ENCODE results near the gene APLNR.
"Not testable (repeated sequence)": the region's sequence is repeated elsewhere in the genome, so short reads cannot be mapped to it uniquely, and the experiment has no call there.

DNA sequence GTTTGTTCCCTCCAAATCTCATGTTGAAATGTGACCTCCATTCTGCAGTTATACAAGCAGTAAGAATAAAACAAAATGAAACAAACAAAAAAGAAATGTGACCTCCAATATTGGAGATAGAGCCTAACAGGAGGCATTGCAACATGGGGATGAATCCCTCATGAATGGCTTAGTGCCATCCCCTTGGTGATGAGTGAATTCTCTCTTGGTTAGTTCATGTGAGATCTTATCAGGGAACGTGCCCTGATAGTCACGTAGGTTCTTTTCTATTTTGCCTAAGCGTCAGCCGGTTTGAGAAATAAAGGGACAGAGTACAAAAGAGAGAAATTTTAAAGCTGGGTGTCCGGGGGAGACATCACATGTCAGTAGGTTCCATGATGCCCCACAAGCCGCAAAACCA is 44.5 kb upstream of the APLNR start:
- TF ChIP-seq, protein P1, sequence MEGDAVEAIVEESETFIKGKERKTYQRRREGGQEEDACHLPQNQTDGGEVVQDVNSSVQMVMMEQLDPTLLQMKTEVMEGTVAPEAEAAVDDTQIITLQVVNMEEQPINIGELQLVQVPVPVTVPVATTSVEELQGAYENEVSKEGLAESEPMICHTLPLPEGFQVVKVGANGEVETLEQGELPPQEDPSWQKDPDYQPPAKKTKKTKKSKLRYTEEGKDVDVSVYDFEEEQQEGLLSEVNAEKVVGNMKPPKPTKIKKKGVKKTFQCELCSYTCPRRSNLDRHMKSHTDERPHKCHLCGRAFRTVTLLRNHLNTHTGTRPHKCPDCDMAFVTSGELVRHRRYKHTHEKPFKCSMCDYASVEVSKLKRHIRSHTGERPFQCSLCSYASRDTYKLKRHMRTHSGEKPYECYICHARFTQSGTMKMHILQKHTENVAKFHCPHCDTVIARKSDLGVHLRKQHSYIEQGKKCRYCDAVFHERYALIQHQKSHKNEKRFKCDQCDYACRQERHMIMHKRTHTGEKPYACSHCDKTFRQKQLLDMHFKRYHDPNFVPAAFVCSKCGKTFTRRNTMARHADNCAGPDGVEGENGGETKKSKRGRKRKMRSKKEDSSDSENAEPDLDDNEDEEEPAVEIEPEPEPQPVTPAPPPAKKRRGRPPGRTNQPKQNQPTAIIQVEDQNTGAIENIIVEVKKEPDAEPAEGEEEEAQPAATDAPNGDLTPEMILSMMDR (IDR thresholded peaks at IDR 0.05): not testable (repeated sequence)
- TF ChIP-seq, protein P2, sequence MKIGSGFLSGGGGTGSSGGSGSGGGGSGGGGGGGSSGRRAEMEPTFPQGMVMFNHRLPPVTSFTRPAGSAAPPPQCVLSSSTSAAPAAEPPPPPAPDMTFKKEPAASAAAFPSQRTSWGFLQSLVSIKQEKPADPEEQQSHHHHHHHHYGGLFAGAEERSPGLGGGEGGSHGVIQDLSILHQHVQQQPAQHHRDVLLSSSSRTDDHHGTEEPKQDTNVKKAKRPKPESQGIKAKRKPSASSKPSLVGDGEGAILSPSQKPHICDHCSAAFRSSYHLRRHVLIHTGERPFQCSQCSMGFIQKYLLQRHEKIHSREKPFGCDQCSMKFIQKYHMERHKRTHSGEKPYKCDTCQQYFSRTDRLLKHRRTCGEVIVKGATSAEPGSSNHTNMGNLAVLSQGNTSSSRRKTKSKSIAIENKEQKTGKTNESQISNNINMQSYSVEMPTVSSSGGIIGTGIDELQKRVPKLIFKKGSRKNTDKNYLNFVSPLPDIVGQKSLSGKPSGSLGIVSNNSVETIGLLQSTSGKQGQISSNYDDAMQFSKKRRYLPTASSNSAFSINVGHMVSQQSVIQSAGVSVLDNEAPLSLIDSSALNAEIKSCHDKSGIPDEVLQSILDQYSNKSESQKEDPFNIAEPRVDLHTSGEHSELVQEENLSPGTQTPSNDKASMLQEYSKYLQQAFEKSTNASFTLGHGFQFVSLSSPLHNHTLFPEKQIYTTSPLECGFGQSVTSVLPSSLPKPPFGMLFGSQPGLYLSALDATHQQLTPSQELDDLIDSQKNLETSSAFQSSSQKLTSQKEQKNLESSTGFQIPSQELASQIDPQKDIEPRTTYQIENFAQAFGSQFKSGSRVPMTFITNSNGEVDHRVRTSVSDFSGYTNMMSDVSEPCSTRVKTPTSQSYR (CRISPR knock-in tag; IDR thresholded peaks at IDR 0.05): not testable (repeated sequence)
- TF ChIP-seq, protein P3, sequence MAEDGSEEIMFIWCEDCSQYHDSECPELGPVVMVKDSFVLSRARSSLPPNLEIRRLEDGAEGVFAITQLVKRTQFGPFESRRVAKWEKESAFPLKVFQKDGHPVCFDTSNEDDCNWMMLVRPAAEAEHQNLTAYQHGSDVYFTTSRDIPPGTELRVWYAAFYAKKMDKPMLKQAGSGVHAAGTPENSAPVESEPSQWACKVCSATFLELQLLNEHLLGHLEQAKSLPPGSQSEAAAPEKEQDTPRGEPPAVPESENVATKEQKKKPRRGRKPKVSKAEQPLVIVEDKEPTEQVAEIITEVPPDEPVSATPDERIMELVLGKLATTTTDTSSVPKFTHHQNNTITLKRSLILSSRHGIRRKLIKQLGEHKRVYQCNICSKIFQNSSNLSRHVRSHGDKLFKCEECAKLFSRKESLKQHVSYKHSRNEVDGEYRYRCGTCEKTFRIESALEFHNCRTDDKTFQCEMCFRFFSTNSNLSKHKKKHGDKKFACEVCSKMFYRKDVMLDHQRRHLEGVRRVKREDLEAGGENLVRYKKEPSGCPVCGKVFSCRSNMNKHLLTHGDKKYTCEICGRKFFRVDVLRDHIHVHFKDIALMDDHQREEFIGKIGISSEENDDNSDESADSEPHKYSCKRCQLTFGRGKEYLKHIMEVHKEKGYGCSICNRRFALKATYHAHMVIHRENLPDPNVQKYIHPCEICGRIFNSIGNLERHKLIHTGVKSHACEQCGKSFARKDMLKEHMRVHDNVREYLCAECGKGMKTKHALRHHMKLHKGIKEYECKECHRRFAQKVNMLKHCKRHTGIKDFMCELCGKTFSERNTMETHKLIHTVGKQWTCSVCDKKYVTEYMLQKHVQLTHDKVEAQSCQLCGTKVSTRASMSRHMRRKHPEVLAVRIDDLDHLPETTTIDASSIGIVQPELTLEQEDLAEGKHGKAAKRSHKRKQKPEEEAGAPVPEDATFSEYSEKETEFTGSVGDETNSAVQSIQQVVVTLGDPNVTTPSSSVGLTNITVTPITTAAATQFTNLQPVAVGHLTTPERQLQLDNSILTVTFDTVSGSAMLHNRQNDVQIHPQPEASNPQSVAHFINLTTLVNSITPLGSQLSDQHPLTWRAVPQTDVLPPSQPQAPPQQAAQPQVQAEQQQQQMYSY (CRISPR knock-in tag; IDR thresholded peaks at IDR 0.05): not testable (repeated sequence)
- TF ChIP-seq, protein P4, sequence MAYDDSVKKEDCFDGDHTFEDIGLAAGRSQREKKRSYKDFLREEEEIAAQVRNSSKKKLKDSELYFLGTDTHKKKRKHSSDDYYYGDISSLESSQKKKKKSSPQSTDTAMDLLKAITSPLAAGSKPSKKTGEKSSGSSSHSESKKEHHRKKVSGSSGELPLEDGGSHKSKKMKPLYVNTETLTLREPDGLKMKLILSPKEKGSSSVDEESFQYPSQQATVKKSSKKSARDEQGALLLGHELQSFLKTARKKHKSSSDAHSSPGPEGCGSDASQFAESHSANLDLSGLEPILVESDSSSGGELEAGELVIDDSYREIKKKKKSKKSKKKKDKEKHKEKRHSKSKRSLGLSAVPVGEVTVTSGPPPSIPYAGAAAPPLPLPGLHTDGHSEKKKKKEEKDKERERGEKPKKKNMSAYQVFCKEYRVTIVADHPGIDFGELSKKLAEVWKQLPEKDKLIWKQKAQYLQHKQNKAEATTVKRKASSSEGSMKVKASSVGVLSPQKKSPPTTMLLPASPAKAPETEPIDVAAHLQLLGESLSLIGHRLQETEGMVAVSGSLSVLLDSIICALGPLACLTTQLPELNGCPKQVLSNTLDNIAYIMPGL (CRISPR knock-in tag; IDR thresholded peaks at IDR 0.05): not testable (repeated sequence)
- not testable (repeated sequence) for TF ChIP-seq NFYB (CRISPR knock-in tag; conservative IDR thresholded peaks at IDR 0.05; ENCODE audit: low read depth); ZBTB21 (CRISPR knock-in tag; IDR thresholded peaks at IDR 0.05; ENCODE audit: borderline replicate concordance); ZNF121 (CRISPR knock-in tag; IDR thresholded peaks at IDR 0.05); NR2C2 (CRISPR knock-in tag; IDR thresholded peaks at IDR 0.05); SMAD4 (CRISPR knock-in tag; IDR thresholded peaks at IDR 0.05); SMAD3 (CRISPR knock-in tag; IDR thresholded peaks at IDR 0.05; ENCODE audit: borderline replicate concordance); ZNF138 (CRISPR knock-in tag; conservative IDR thresholded peaks at IDR 0.05); TP53 (CRISPR knock-in tag; IDR thresholded peaks at IDR 0.05)
- TF ChIP-seq, protein P5, sequence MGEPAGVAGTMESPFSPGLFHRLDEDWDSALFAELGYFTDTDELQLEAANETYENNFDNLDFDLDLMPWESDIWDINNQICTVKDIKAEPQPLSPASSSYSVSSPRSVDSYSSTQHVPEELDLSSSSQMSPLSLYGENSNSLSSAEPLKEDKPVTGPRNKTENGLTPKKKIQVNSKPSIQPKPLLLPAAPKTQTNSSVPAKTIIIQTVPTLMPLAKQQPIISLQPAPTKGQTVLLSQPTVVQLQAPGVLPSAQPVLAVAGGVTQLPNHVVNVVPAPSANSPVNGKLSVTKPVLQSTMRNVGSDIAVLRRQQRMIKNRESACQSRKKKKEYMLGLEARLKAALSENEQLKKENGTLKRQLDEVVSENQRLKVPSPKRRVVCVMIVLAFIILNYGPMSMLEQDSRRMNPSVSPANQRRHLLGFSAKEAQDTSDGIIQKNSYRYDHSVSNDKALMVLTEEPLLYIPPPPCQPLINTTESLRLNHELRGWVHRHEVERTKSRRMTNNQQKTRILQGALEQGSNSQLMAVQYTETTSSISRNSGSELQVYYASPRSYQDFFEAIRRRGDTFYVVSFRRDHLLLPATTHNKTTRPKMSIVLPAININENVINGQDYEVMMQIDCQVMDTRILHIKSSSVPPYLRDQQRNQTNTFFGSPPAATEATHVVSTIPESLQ (CRISPR knock-in tag; IDR thresholded peaks at IDR 0.05): not testable (repeated sequence)
- TF ChIP-seq, protein P6, sequence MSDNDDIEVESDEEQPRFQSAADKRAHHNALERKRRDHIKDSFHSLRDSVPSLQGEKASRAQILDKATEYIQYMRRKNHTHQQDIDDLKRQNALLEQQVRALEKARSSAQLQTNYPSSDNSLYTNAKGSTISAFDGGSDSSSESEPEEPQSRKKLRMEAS (CRISPR knock-in tag; IDR thresholded peaks at IDR 0.05): not testable (repeated sequence)
